GM21515 (cell line): ENCODE data around the gene METAP1D.
"Not testable (repeated sequence)": the region's sequence is repeated elsewhere in the genome, so short reads cannot be mapped to it uniquely, and the experiment has no call there.

Experiments
- ATAC-seq: cut with Tn5 transposase; IDR thresholded peaks from one replicate; pipeline ENCODE4 v1.9.1; 2021; ENCODE audit not compliant: unreplicated experiment

The METAP1D gene

GRCh38 chr2:171996021-171996420 is 3.7 kb upstream of the METAP1D start:
- no peak for ATAC-seq

- ATAC-seq, result not testable (repeated sequence)
These were observed 2.7 kb upstream of the METAP1D start for GRCh38 chr2:171997031-171997430.

- ATAC-seq, result peak; percentile 2
These were observed 592 bp upstream of the METAP1D start for GRCh38 chr2:171999161-171999560.

- no peak for ATAC-seq
These were observed 1.1 kb downstream of the METAP1D start for GRCh38 chr2:172000696-172001361.

- no peak for ATAC-seq
These were observed 7.6 kb downstream of the METAP1D start for GRCh38 chr2:172007372-172007771.

- no peak for ATAC-seq
These were observed 10.1 kb downstream of the METAP1D start for GRCh38 chr2:172009823-172010222.

- no peak for ATAC-seq
These were observed 12.2 kb downstream of the METAP1D start for GRCh38 chr2:172011812-172012575.

GRCh38 chr2:172012677-172013391 is 13.1 kb downstream of the METAP1D start:
- no peak for ATAC-seq

GRCh38 chr2:172013396-172013795 is 13.6 kb downstream of the METAP1D start:
- ATAC-seq, result no peak

- no peak for ATAC-seq
These were observed 21.6 kb downstream of the METAP1D start for GRCh38 chr2:172021074-172021931.

GRCh38 chr2:172021955-172022354 is 22.2 kb downstream of the METAP1D start:
- ATAC-seq, result no peak

- ATAC-seq, result no peak
These were observed 31.8 kb downstream of the METAP1D start for GRCh38 chr2:172031536-172031935.

- no peak for ATAC-seq
These were observed 38.4 kb downstream of the METAP1D start for GRCh38 chr2:172038121-172038520.

- no peak for ATAC-seq
These were observed 38.9 kb downstream of the METAP1D start for GRCh38 chr2:172038604-172039003.

- no peak for ATAC-seq
These were observed 39.4 kb downstream of the METAP1D start for GRCh38 chr2:172039011-172039704.

- no peak for ATAC-seq
These were observed 40.6 kb downstream of the METAP1D start for GRCh38 chr2:172040311-172040710.

GRCh38 chr2:172046080-172046678 is 46.4 kb downstream of the METAP1D start:
- ATAC-seq, result no peak

GRCh38 chr2:172046866-172047565 is 47.3 kb downstream of the METAP1D start:
- no peak for ATAC-seq
